GM12892 (cell line): ENCODE results near the gene PLAU.
"Not testable (repeated sequence)": the region's sequence is repeated elsewhere in the genome, so short reads cannot be mapped to it uniquely, and the experiment has no call there.

Experiments
- DNase-seq: peaks from one replicate; pipeline ENCODE4 v3.0.0; 2011; ENCODE audit not compliant: insufficient read length
- FAIRE-seq: peaks from 2 replicates; lab custom pipeline; 2011; peaks lifted over from hg19 to GRCh38; lab: Jason Lieb, UNC
- POLR2A ChIP-seq: IDR thresholded peaks from 2 replicates; pipeline ENCODE4 v1.6.1; 2011; ENCODE audit warnings: low read depth, low read length, control low read depth
- POLR2AphosphoS5 ChIP-seq: IDR thresholded peaks from 2 replicates; pipeline ENCODE4 v1.6.1; 2011; ENCODE audit warnings: low read depth, low read length, control low read depth
- TAF1 ChIP-seq: IDR thresholded peaks from 2 replicates; pipeline ENCODE4 v1.6.1; 2011; ENCODE audit warnings: low read depth, mild to moderate bottlenecking, control low read depth, low read length, borderline replicate concordance

Gene PLAU

DNA sequence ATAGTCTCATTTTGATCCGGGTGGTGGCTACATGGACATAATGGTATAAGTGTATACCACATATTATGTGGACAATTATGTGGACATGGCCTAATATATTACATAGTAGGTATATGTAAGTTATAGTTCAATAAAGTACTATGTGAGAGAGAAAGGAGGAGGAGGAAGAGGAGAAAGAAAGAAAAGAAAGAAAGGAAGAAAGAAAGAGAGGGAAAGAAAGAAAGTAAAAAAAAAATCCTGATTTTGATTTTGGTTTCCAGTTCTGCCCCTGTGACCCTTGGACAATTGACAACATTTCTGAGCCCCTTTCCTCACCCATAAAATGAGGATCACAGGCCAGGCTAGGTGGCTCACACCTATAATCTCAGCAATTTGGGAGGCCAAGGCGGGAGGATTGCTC, 44.8 kb downstream of the PLAU start:
- DNase-seq (no peak), FAIRE-seq (no peak)
- no peak for TF ChIP-seq TAF1
- TF ChIP-seq POLR2AphosphoS5: no peak
- TF ChIP-seq POLR2A: no peak

DNA sequence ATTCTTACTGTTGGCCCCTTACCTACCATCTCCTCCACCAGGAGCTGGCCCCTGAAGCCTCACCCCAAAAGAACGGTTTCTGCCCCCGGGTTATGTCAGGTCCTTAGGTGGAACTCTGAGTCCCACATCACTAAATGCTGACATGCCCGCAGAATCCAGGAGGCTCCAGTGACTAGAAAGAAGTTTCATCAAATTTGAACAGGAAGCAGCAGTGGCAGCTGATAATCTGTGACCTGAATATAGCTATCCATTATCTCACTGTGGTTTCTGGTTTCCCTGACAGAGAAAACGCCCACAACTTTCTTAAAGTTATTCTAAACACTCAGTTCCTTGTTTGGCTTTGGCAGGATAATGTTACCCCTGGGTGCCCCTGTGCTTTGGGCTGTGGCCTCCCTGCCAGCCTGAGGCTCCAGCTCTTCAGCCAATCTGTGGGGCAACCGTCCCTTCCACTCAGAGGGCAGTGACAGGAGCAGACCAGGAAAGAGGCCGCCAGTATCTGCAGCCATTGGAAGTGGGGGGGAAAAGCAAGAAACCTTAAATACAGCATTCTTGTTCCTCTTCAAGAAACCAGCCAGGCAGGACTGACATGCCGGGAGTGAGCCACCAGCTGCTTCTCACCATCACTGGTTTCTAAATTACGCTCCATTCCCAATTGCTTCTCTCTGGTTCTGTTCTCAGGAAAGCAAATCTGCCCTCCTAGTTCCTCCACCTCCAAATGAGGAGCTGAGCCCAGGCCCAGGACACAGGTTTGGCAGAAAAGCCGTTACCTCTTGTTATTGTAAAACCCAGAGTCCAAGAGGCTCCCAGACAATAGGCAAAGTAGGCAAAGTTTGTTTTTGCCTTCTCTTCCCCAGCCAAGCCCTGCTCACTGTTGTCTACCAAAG, 45.8 kb downstream of the PLAU start:
- DNase-seq (peak; percentile 37), FAIRE-seq (peak; percentile 70)
- no peak for TF ChIP-seq POLR2AphosphoS5
- TF ChIP-seq TAF1: no peak
- no peak for TF ChIP-seq POLR2A

GRCh38 chr10:73959484-73960243, 48.7 kb downstream of the PLAU start:
- FAIRE-seq (peak; percentile 79), DNase-seq (no peak)
- TF ChIP-seq POLR2A (no peak), POLR2AphosphoS5 (no peak), TAF1 (no peak)

- FAIRE-seq (no peak), DNase-seq (no peak)
- no peak for TF ChIP-seq POLR2AphosphoS5
- no peak for TF ChIP-seq TAF1
- TF ChIP-seq POLR2A: no peak
Observed at GRCh38 chr10:73962386-73962785, 51.5 kb downstream of the PLAU start.

GRCh38 chr10:73963533-73963932, 52.6 kb downstream of the PLAU start:
- FAIRE-seq, DNase-seq: not testable (repeated sequence)

GRCh38 chr10:73964743-73965142, 53.8 kb downstream of the PLAU start:
- FAIRE-seq (no peak), DNase-seq (no peak)
- TF ChIP-seq POLR2A (no peak), TAF1 (no peak), POLR2AphosphoS5 (no peak)

GRCh38 chr10:73965267-73965889, 54.4 kb downstream of the PLAU start:
- FAIRE-seq, DNase-seq: not testable (repeated sequence)

GRCh38 chr10:73965890-73966768, 55.2 kb downstream of the PLAU start:
- FAIRE-seq: no peak
- TF ChIP-seq POLR2AphosphoS5: no peak
- no peak for TF ChIP-seq TAF1
- TF ChIP-seq POLR2A: no peak
- DNase-seq: no peak

DNA sequence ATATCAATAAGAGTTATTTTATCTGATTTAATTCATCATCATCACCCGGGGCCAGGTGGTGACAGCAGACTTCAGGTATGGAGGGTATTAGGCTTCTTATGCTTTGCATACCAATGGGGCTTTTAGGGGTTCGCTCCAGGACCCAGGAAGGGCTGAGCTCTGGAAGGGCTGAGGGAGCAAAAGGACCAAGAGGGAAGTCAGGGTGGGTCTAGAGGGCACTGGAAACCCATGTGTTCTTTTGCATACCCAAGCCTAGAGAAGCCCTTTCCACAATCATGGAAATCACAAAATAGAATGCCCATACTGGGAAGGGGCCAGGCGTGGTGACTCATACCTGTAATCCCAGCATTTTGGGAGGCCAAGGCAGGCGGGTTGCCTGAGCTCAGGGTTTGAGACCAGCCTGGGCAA, 56.1 kb downstream of the PLAU start:
- FAIRE-seq: no peak
- no peak for DNase-seq
- TF ChIP-seq POLR2A (no peak), POLR2AphosphoS5 (no peak), TAF1 (no peak)
